AG04450 (cell line): ENCODE results near the gene PRR36. TPM values are rescaled to one million over a fixed set of nuclear protein-coding genes. Genes with fewer than 3 reads are reported as not detected.

Experiments
- CTCF ChIA-PET: fragments of 300-600, 350-600 bp; formaldehyde crosslinking; extraction: SDS; loops from one replicate; lab custom pipeline; 2022; ENCODE audit warnings: antibody characterized with exemption, inconsistent platforms; lab: Charles Lee
- POLR2A ChIA-PET: fragments of 350-600 bp; formaldehyde crosslinking; extraction: SDS; loops from one replicate; lab custom pipeline; 2021; ENCODE audit warnings: antibody characterized with exemption, inconsistent platforms; lab: Yijun Ruan, JAX
- DNase-seq: peaks from one replicate; pipeline ENCODE4 v3.0.0-alpha.2; 2011; ENCODE audit warnings: low read depth, low spot score
- H3K27ac ChIP-seq: one replicate; pipeline ENCODE4 v1.5.1; 2012; ENCODE audit warnings: low read depth, low read length, control low read depth
- H3K27me3 ChIP-seq: one replicate; pipeline ENCODE4 v1.6.0; 2012; ENCODE audit warnings: low read length; ENCODE audit not compliant: control insufficient read depth, insufficient read depth
- H3K4me3 ChIP-seq: 2 replicates; pipeline ENCODE4 v1.5.1; 2011; ENCODE audit warnings: mild to moderate bottlenecking, low read depth, low read length, control low read depth
- H3K9me3 ChIP-seq: 2 replicates; pipeline ENCODE4 v1.5.1; 2012; ENCODE audit warnings: low read length; ENCODE audit not compliant: control insufficient read depth, insufficient read depth
- polyA plus RNA-seq: library from polyadenylated mRNA; depleted of rRNA; stranded (reverse); fragments of >200 nt; gene quantifications from 2 replicates; pipeline ENCODE4 v1.2.3, GENCODE V29; 2011
- TF ChIP-seq, protein P1 (sequence below): IDR thresholded peaks from 2 replicates; pipeline ENCODE4 v1.5.1; 2011; ENCODE audit warnings: low read depth, low read length, control low read depth, inconsistent platforms

Gene PRR36
- polyA plus RNA-seq, 1 experiment: not detected

DNA sequence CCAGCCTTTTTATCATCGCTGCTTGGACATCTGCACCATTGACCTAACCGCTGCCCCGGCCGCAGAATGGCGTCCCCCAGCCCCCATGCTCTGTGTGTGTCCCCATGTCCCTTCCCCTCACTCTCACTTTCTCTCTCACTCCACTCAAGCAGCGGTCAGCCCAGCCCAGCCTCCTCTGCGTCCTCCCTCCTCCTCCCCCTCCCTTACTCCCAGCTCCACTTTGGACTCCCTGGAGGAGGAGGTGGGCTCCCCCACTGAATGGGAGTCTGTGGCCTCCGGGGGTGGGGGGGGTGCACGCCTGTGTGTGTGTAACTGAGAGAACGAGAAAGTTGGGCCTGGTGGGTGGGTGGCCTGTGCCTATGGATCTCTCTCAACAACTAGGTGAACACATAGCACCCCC, 31.7 kb upstream of the PRR36 start:
- H3K27ac ChIP-seq: no peak overlapping the region
- no peaks in the 10 kb centered on the region for H3K9me3 ChIP-seq
- no peak overlapping the region for H3K4me3 ChIP-seq
- DNase-seq: no peak
- ChIA-PET POLR2A (interaction anchor here (0.6 kb wide), 1 partner anchor 348 kb away, joined by 8 read pairs; no protein-coding TSS in a partner anchor), CTCF (interaction anchor here (0.7 kb wide), 1 partner anchor 37 kb away, joined by 4 read pairs; no protein-coding TSS in a partner anchor)
- no peaks in the 10 kb centered on the region for H3K27me3 ChIP-seq
- TF ChIP-seq, protein P1, sequence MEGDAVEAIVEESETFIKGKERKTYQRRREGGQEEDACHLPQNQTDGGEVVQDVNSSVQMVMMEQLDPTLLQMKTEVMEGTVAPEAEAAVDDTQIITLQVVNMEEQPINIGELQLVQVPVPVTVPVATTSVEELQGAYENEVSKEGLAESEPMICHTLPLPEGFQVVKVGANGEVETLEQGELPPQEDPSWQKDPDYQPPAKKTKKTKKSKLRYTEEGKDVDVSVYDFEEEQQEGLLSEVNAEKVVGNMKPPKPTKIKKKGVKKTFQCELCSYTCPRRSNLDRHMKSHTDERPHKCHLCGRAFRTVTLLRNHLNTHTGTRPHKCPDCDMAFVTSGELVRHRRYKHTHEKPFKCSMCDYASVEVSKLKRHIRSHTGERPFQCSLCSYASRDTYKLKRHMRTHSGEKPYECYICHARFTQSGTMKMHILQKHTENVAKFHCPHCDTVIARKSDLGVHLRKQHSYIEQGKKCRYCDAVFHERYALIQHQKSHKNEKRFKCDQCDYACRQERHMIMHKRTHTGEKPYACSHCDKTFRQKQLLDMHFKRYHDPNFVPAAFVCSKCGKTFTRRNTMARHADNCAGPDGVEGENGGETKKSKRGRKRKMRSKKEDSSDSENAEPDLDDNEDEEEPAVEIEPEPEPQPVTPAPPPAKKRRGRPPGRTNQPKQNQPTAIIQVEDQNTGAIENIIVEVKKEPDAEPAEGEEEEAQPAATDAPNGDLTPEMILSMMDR: no peak

DNA sequence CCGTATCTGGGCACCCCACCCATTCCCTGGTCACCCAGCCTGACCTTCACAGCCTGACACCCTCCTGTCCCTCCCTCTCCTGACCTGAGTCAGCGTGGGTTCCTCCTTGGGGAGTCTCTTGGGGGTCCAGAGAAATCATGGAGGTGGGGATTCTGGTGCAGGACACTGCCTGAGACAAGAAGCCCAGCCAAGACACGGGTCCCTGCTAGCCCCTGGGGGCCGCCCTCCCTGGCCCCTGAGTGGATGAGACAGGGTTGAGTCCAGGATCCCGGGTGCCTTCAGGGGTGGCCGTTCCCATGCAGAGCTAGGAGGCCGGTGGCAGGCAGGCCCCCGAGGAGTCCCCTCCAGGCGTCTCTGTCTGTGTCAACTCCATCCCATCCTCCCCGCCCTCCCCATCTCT, 31.1 kb upstream of the PRR36 start:
- no peak for DNase-seq
- Histone ChIP-seq H3K27me3 (no peaks in the 10 kb centered on the region), H3K27ac (no peak overlapping the region), H3K9me3 (no peaks in the 10 kb centered on the region), H3K4me3 (peak overlapping the region; percentile 83)
- TF ChIP-seq, protein P1: no peak
- ChIA-PET POLR2A (interaction anchor here (0.6 kb wide), 1 partner anchor 348 kb away, joined by 8 read pairs; no protein-coding TSS in a partner anchor), CTCF (interaction anchor here (0.7 kb wide), 1 partner anchor 37 kb away, joined by 4 read pairs; no protein-coding TSS in a partner anchor)

DNA sequence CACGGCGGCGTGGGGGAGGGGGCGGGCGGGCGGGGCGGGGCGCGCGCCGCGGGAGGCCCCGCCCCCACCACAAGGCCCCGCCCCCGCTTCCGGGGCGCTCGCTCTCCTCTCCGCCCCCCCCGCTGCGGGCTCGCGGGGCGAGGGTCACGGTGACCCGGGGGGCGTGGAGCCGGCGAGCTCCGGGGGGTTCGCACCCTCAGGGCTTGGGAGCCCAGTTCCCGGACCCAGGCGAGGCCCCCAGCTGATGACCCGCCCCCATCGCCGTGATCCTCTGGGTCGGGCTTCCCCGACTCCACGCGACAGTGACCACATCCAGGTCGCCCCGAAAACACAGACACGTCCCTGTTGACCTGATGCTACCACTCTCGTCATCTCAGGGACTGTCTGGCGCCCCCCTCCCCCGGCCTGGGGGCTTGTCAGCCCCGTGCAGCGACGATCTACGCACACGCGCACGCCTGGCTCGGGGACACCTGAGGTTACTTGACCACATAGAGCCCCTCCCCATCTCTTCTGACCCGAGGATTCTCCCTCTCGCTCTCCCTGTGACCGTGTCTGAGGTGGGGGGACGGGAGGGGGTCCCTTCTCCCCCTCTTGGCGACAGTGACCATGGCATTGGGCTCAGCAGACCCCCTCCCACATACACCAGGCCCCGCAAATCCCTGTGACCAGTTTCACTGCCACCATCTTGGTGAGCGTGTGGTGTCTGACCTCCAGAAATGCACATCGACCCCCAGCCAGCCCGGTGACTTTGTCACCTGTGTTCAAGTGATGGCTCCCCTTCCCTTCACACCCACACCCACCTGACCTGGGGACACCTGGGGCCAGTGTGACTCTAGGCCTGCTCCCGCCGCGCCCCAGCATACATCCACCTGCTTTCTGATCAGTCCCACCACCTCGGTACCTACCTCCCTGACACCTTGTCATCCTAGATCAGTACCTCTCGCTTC, 30.2 kb upstream of the PRR36 start:
- H3K4me3 ChIP-seq: peak overlapping the region; percentile 83
- TF ChIP-seq, protein P1: no peak

DNA sequence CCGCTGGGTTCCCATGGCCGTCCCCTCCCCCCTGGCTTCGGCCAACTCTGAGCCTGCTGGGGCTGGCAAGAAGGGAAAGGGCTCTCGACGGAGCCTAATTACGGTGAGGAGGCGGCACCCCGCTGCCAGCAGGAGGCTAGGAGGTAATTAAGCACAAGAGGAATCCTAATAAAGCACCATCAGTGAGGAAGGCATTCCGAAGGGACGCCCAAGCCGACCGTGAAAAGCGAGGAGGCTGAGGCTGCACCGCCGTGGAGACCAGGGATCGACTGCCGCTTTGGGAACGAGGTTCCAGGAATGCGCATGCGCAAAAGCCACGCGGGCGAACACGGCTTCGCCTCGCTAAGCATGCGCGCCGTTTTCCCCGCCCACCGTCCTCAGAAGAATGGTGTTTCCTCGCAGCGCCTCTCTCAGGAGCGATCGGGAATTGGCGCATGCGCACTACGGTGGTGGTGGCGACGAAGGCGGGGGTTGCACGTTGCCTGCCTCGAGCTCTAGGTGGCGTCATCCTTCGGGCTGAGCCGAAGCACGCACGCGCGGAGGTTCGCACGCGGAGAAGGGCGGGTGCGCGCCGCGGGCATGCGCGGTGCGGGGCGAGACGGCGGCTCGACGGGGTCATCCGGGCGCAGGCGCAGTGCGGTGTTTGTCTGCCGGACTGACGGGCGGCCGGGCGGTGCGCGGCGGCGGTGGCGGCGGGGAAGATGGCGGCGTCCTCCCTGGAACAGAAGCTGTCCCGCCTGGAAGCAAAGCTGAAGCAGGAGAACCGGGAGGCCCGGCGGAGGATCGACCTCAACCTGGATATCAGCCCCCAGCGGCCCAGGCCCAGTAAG, 29.3 kb upstream of the PRR36 start, which contains the start of gene MAP2K7:
MAP2K7 (plus strand) TSS at position 634 of the 830 bp plus-strand sequence; CDS start at position 702, 68 bp downstream.
- Histone ChIP-seq H3K27me3 (no peaks in the 10 kb centered on the region), H3K4me3 (peak within 1 kb of the TSS; percentile 83), H3K9me3 (no peaks in the 10 kb centered on the region), H3K27ac (peak within 1 kb of the TSS; percentile 61)
- POLR2A ChIA-PET: interaction anchor here (0.6 to 2.0 kb wide), 14 partner anchors 13 to 1555 kb away, joined by 3 to 19 read pairs (median 4); partner anchors contain the start of genes SNAPC2, TGFBR3L and TIMM44
- CTCF ChIA-PET: interaction anchor here (0.5 to 1.3 kb wide), 12 partner anchors 9 to 449 kb away, joined by 3 to 6 read pairs (median 3); partner anchors contain the start of genes LRRC8E and TIMM44
- peak; percentile 98 for DNase-seq
- TF ChIP-seq, protein P1: peak; percentile 43

More for the DNA sequence above, 30.2 kb upstream of the PRR36 start:
- ChIA-PET POLR2A (interaction anchor here (0.6 to 2.0 kb wide), 13 partner anchors 12 to 1556 kb away, joined by 3 to 19 read pairs (median 4); partner anchors contain the start of genes SNAPC2, TGFBR3L and TIMM44), CTCF (interaction anchor here (0.5 to 1.3 kb wide), 12 partner anchors 10 to 448 kb away, joined by 3 to 6 read pairs (median 3); partner anchors contain the start of genes LRRC8E and TIMM44)
- Histone ChIP-seq H3K27ac (peak overlapping the region; percentile 31), H3K9me3 (no peaks in the 10 kb centered on the region), H3K27me3 (no peaks in the 10 kb centered on the region)
- no peak for DNase-seq
